ENCODE results near the gene ANTXR2.

The ANTXR2 gene

DNA sequence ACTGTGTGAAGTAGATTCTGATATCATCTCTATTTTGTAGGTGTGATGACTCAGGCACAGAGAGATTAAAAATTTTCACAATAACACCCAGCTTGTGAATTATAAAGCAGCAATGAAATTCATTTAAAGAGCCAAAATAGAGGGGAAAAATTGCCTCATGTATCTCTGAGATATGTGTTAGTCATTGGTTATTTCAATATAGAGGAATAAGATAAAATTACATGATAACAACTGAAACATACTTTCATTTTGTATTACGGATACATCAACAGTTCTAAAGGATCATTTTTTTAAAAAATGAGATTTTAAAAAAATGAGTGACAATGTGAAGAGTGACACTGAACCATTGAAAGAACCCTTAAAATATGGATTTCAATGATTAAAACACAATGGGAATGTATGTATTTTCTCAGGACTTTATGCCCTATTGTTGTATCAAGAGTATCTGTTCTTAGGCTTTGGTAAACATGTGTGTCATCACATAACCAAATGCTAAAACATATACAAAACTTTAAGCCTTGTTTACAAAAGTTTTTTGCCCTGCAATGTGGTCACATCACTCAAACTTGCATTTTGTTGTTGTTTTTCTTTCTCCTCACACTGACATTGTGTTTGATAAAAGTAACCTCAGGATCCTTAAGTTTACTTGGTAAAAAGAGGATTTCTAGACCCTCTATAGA lies 221.3 kb downstream of the ANTXR2 start:
- no peak for ATAC-seq
- no peak for DNase-seq (ENCODE audit: low spot score in 2 of 2)
- Mint-ChIP-seq H3K4me1 (no peaks in the 10 kb centered on the region), H3K36me3 (no peaks in the 10 kb centered on the region), H3K9me3 (no peaks in the 10 kb centered on the region), H3K27ac (no peak overlapping the region), H3K4me3 (no peak overlapping the region)

Data from stimulated activated effector memory CD8-positive, alpha-beta T cell treated with anti-CD3 and anti-CD28 coated beads, Interleukin-12 subunit alpha, Interleukin-12 subunit beta, amount 100 ng/mL, for 72 hours (primary cell).